ENCODE results near the gene CNIH4. TPM values are rescaled to one million over a fixed set of nuclear protein-coding genes. Genes with fewer than 3 reads are reported as not detected.

Gene CNIH4
- total RNA-seq, 1 experiment from 2014 or later: 104 TPM

- Histone ChIP-seq H3K27me3 (ENCODE audit: insufficient read depth, low read length) (no peaks in the 10 kb centered on the region), H3K9me3 (ENCODE audit: control insufficient read depth, low read depth, low read length) (no peaks in the 10 kb centered on the region), H3K4me1 (ENCODE audit: insufficient read depth, low read length) (no peaks in the 10 kb centered on the region), H2AK5ac (ENCODE audit: insufficient read length, low read length) (no peak overlapping the region), H4K20me1 (ENCODE audit: control insufficient read depth, insufficient read depth, insufficient read length) (no peaks in the 10 kb centered on the region), H2BK12ac (ENCODE audit: insufficient read length, low read depth, low read length) (no peak overlapping the region), H2BK120ac (ENCODE audit: low read depth, low read length, poor library complexity, severe bottlenecking) (no peak overlapping the region), H3K79me1 (ENCODE audit: insufficient read depth, low read depth, low read length, poor library complexity, severe bottlenecking) (peaks cover 3% of the 10 kb centered on the region), H3T11ph (ENCODE audit: low read length) (no peak overlapping the region), H2AFZ (ENCODE audit: low read length) (no peak overlapping the region), H3K18ac (ENCODE audit: insufficient read length, low read depth, low read length) (no peak overlapping the region), H4K91ac (ENCODE audit: insufficient read length, low read depth, low read length) (no peak overlapping the region), H2BK15ac (ENCODE audit: low read depth, low read length) (no peak overlapping the region), H2BK5ac (ENCODE audit: insufficient read length, low read length) (no peak overlapping the region), H3K23me2 (ENCODE audit: insufficient read length, low read depth, low read length, poor library complexity, severe bottlenecking) (peaks cover 9% of the 10 kb centered on the region), H4K5ac (ENCODE audit: insufficient read length, low read depth, low read length) (no peak overlapping the region), H3K9ac (ENCODE audit: extremely low read depth, insufficient read length, low read length) (no peak overlapping the region), H3K14ac (ENCODE audit: insufficient read depth, low read length) (no peak overlapping the region), H2BK20ac (ENCODE audit: low read depth, low read length, poor library complexity, severe bottlenecking) (no peak overlapping the region), H3K4me2 (ENCODE audit: insufficient read depth, insufficient read length, low read length) (no peak overlapping the region), H4K8ac (replicated peaks; ENCODE audit: insufficient read length, low read depth, low read length) (no peak overlapping the region), H3K4ac (ENCODE audit: low read depth, low read length) (no peak overlapping the region), H3K27ac (ENCODE audit: insufficient read length, low read depth, low read length) (no peak overlapping the region), H3K79me2 (ENCODE audit: insufficient read depth, low read length) (peaks cover 6% of the 10 kb centered on the region; the same call in 1 of the 2 replicates), H3K23ac (ENCODE audit: insufficient read length, low read depth, low read length) (no peak overlapping the region), H3K56ac (ENCODE audit: insufficient read length, low read depth, low read length) (no peak overlapping the region)
- Mint-ChIP-seq H3K4me3 (no peak overlapping the region; a peak in 1 of 5 replicates), H3K36me3 (ENCODE audit: insufficient read depth in 1 of 3, low read depth in 3 of 3) (no peaks in the 10 kb centered on the region; a peak in 2 of 7 replicates), H3K27ac (no peak overlapping the region), H3K4me1 (peaks cover 24 to 28% of the 10 kb centered on the region in 2 experiments), H3K27me3 (ENCODE audit: low read depth) (no peaks in the 10 kb centered on the region), H3K9me3 (no peaks in the 10 kb centered on the region; a peak in 1 of 5 replicates)
- no CpG with 5 or more reads among the region's 3 CpGs for WGBS (ENCODE audit: extremely low coverage, insufficient read length, low lambda C conversion rate)
- peak; percentile 81 for TF ChIP-seq CTCF (conservative IDR thresholded peaks at IDR 0.05)
- DNase-seq: no peak
Measured at GRCh38 chr1:224333309-224333926, 23.3 kb upstream of the CNIH4 start.

Data from H9 (cell line).